Measurements from ENCODE around the gene TMA7.
"Not testable (repeated sequence)": the region's sequence is repeated elsewhere in the genome, so short reads cannot be mapped to it uniquely, and the experiment has no call there.

- TF ChIP-seq CTCF (conservative IDR thresholded peaks at IDR 0.05); ZFX (IDR thresholded peaks at IDR 0.05): not testable (repeated sequence)
These were observed 38.6 kb upstream of the TMA7 start for GRCh38 chr3:48401434-48401901.

Measured in C4-2B (cell line).